Panc1 (cell line): ENCODE results near the gene LEPROT. TPM values are rescaled to one million over a fixed set of nuclear protein-coding genes. Genes with fewer than 3 reads are reported as not detected.
A peak's percentile ranks its signal among the peaks of the same experiment; 100 is the strongest.
"Not testable (repeated sequence)": the region's sequence is repeated elsewhere in the genome, so short reads cannot be mapped to it uniquely, and the experiment has no call there.

ENCODE experiments used
- ATAC-seq: fragments of 200-7000 bp; cut with Tn5 transposase; 2 replicates; pipeline ENCODE4 v1.9.1; 2020; ENCODE audit warnings: mild to moderate bottlenecking, moderate library complexity
- BruUV-seq: library from RNA; stranded (reverse); fragments of 400-500 nt; replicated peaks from 2 replicates; lab custom pipeline; 2021; lab: Mats Ljungman, UMichigan
- CTCF ChIA-PET: fragments of 300-600 bp; sonication (Branson Sonifier 250); formaldehyde crosslinking; loops from one replicate; lab custom pipeline; 2022; ENCODE audit warnings: antibody characterized with exemption; lab: Charles Lee
- POLR2A ChIA-PET: fragments of 300-600 bp; sonication (Branson Sonifier 250); formaldehyde crosslinking; loops from one replicate; lab custom pipeline; 2022; ENCODE audit warnings: antibody characterized with exemption; lab: Charles Lee
- DNase-seq: peaks from one replicate; pipeline ENCODE4 v3.0.0-alpha.2; 2010; ENCODE audit warnings: low read depth, low spot score
- H3K27ac ChIP-seq: 2 replicates; pipeline ENCODE4 v1.5.1; 2011; ENCODE audit warnings: mild to moderate bottlenecking, low read length, inconsistent platforms
- H3K27me3 ChIP-seq: fragments of 200-500 bp; sonication (Bioruptor generic); 2 replicates; pipeline ENCODE4 v1.6.0; 2014; ENCODE audit warnings: low read length, inconsistent platforms; ENCODE audit not compliant: control insufficient read depth, insufficient read depth
- H3K36me3 ChIP-seq: fragments of 200-500 bp; sonication (Bioruptor generic); 2 replicates; pipeline ENCODE4 v1.5.1; 2014; ENCODE audit warnings: inconsistent platforms, mild to moderate bottlenecking, low read length, moderate library complexity; ENCODE audit not compliant: control insufficient read depth, insufficient read depth
- H3K4me1 ChIP-seq: 2 replicates; pipeline ENCODE4 v1.5.1; 2011; ENCODE audit warnings: inconsistent platforms, mild to moderate bottlenecking, low read length, moderate library complexity; ENCODE audit not compliant: control insufficient read depth, insufficient read depth
- H3K4me3 ChIP-seq, 2 experiments: 2 replicates each; pipeline ENCODE4 v1.5.1; 2011 to 2012; ENCODE audit warnings: low read depth in 2 of 2, low read length in 2 of 2, mild to moderate bottlenecking in 2 of 2, inconsistent platforms in 1 of 2, moderate library complexity in 1 of 2
- H3K9me3 ChIP-seq: fragments of 200-500 bp; sonication (Bioruptor generic); 2 replicates; pipeline ENCODE4 v1.5.1; 2014; ENCODE audit warnings: low read depth, mild to moderate bottlenecking, inconsistent platforms, low read length, moderate library complexity; ENCODE audit not compliant: control insufficient read depth, insufficient read depth
- POLR2AphosphoS5 ChIP-seq: IDR thresholded peaks from 2 replicates; pipeline ENCODE4 v1.6.1; 2012; ENCODE audit warnings: mild to moderate bottlenecking, low read depth, low read length, moderate library complexity
- SIN3A ChIP-seq: IDR thresholded peaks from 2 replicates; pipeline ENCODE4 v1.6.1; 2012; ENCODE audit warnings: low read depth, mild to moderate bottlenecking, low read length, moderate library complexity, borderline replicate concordance; ENCODE audit not compliant: insufficient read depth
- TCF7L2 ChIP-seq: IDR thresholded peaks from 2 replicates; pipeline ENCODE4 v1.6.1; 2011; ENCODE audit warnings: mild to moderate bottlenecking, low read depth, low read length, inconsistent platforms
- in situ Hi-C: cut with HindIII; loops from 2 replicates; pipeline ENCODE4 v1.10.0; 2016; ENCODE audit warnings: low sequenced_read_pairs, low pct_unique_long_range_greater_than_20kb
- intact Hi-C: fragments of 100-400 bp; cut with micrococcal nuclease; formaldehyde crosslinking; loops from one replicate; pipeline ENCODE4 v1.10.0; 2022; ENCODE audit not compliant: unreplicated experiment
- total RNA-seq: library from RNA; stranded (reverse); gene quantifications from one replicate; pipeline ENCODE4 v1.2.1, GENCODE V29; 2021; ENCODE audit not compliant: unreplicated experiment
- TF ChIP-seq, protein P1 (sequence below): fragments of 450-650 bp; IDR thresholded peaks from 2 replicates; pipeline ENCODE4 v1.5.1; 2017; ENCODE audit warnings: mild to moderate bottlenecking
- TF ChIP-seq, protein P2 (sequence below), 2 experiments: IDR thresholded peaks; 2 replicates each; pipeline ENCODE4 v1.6.1; 2011 to 2012; ENCODE audit warnings: low read depth in 2 of 2, control low read depth in 1 of 2, low read length in 1 of 2, mild to moderate bottlenecking in 1 of 2, moderate library complexity in 1 of 2; ENCODE audit not compliant: insufficient read depth in 1 of 2

Gene LEPROT
- total RNA-seq, 1 experiment from 2014 or later, result 53.6 TPM

DNA sequence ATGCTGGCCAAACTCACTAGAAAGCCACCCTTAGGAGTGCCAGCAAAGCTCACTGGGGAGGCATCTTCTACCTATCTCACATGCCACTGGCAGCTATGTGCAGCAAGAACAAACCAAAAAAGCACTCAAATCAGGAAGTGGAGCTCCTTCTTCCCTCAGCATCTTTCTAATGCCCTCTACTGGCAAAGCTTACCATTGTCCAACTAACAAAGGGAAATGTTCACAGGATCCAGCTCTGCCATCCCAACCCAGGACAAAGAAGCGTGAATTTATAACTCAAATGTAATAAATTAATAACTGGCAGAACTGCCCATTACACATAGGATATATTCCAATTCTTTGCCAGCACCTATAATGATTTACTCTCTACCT lies 38.9 kb downstream of the LEPROT start:
- Histone ChIP-seq H3K27me3 (no peaks in the 10 kb centered on the region), H3K36me3 (no peaks in the 10 kb centered on the region), H3K9me3 (no peaks in the 10 kb centered on the region), H3K27ac (no peak overlapping the region), H3K4me1 (no peaks in the 10 kb centered on the region), H3K4me3 (no peak overlapping the region)
- intact Hi-C loops, result no loop called here
- ChIA-PET CTCF (interaction anchor here (0.6 to 1.1 kb wide), 2 partner anchors 11 to 39 kb away, joined by 4 to 8 read pairs; no protein-coding TSS in a partner anchor), POLR2A (no interaction called here)
- BruUV-seq, result no TSS peak
- ATAC-seq, result no peak
- TF ChIP-seq, protein P1, sequence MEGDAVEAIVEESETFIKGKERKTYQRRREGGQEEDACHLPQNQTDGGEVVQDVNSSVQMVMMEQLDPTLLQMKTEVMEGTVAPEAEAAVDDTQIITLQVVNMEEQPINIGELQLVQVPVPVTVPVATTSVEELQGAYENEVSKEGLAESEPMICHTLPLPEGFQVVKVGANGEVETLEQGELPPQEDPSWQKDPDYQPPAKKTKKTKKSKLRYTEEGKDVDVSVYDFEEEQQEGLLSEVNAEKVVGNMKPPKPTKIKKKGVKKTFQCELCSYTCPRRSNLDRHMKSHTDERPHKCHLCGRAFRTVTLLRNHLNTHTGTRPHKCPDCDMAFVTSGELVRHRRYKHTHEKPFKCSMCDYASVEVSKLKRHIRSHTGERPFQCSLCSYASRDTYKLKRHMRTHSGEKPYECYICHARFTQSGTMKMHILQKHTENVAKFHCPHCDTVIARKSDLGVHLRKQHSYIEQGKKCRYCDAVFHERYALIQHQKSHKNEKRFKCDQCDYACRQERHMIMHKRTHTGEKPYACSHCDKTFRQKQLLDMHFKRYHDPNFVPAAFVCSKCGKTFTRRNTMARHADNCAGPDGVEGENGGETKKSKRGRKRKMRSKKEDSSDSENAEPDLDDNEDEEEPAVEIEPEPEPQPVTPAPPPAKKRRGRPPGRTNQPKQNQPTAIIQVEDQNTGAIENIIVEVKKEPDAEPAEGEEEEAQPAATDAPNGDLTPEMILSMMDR, result peak; percentile 51
- no peak for TF ChIP-seq SIN3A
- peak; percentile 17 for DNase-seq
- in situ Hi-C loops, result no loop called here

DNA sequence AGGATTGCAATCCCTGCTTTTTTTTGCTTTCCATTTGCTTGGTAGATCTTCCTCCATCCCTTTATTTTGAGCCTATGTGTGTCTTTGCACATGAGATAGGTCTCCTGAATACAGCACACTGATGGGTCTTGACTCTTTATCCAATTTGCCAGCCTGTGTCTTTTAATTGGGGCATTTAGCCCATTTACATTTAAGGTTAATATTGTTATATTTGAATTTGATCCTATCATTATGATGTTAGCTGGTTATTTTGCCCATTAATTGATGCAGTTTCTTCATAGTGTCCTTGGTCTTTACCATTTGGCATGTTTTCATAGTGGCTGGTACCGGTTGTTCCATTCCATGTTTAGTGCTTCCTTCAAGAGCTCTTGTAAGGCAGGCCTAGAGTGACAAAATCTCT lies 45.4 kb downstream of the LEPROT start:
- intact Hi-C loops, DNase-seq, H3K4me3 ChIP-seq, H3K36me3 ChIP-seq, POLR2A ChIA-PET, H3K4me1 ChIP-seq, BruUV-seq, CTCF ChIA-PET, H3K27ac ChIP-seq, H3K9me3 ChIP-seq, in situ Hi-C loops, H3K27me3 ChIP-seq, ATAC-seq: not testable (repeated sequence)

DNA sequence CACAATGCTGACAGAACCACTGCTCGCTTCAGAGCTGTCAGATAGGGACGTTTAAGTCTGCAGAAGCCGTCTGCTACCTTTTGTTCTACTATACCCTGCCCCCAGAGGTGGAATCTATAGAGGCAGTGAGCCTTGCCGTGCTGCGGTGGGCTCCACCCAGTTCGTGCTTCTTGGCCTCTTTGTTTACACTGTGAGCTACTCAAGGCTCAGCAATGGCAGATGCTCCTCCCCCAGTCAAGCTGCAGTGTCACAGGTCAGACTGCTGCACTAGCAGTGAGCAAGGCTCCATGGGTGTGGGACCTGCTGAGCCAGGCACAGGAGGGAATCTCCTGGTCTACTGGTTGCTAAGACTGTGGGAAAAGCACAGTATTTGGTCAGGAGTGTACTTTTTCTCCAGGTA lies 47.1 kb downstream of the LEPROT start:
- intact Hi-C loops, result no loop called here
- POLR2A ChIA-PET, result no interaction called here

More for the DNA sequence above, 47.1 kb downstream of the LEPROT start:
- Histone ChIP-seq H3K9me3 (no peaks in the 10 kb centered on the region), H3K4me3 (no peak overlapping the region), H3K4me1 (no peaks in the 10 kb centered on the region), H3K36me3 (no peaks in the 10 kb centered on the region), H3K27ac (no peak overlapping the region), H3K27me3 (no peaks in the 10 kb centered on the region)
- ATAC-seq (no peak), DNase-seq (peak; percentile 13)
- no TSS peak for BruUV-seq
- in situ Hi-C loops, result no loop called here
- TF ChIP-seq SIN3A (no peak), TCF7L2 (no peak), POLR2AphosphoS5 (no peak)
- TF ChIP-seq, protein P1, result no peak
- TF ChIP-seq, protein P2, sequence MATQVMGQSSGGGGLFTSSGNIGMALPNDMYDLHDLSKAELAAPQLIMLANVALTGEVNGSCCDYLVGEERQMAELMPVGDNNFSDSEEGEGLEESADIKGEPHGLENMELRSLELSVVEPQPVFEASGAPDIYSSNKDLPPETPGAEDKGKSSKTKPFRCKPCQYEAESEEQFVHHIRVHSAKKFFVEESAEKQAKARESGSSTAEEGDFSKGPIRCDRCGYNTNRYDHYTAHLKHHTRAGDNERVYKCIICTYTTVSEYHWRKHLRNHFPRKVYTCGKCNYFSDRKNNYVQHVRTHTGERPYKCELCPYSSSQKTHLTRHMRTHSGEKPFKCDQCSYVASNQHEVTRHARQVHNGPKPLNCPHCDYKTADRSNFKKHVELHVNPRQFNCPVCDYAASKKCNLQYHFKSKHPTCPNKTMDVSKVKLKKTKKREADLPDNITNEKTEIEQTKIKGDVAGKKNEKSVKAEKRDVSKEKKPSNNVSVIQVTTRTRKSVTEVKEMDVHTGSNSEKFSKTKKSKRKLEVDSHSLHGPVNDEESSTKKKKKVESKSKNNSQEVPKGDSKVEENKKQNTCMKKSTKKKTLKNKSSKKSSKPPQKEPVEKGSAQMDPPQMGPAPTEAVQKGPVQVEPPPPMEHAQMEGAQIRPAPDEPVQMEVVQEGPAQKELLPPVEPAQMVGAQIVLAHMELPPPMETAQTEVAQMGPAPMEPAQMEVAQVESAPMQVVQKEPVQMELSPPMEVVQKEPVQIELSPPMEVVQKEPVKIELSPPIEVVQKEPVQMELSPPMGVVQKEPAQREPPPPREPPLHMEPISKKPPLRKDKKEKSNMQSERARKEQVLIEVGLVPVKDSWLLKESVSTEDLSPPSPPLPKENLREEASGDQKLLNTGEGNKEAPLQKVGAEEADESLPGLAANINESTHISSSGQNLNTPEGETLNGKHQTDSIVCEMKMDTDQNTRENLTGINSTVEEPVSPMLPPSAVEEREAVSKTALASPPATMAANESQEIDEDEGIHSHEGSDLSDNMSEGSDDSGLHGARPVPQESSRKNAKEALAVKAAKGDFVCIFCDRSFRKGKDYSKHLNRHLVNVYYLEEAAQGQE (IDR thresholded peaks at IDR 0.05; ENCODE audit: insufficient read depth in 1 of 2, low read depth in 2 of 2, low read length in 1 of 2), result no peak
- CTCF ChIA-PET, result no interaction called here
